Osteocyte (in vitro differentiated cells): ENCODE results near the gene RBM39. TPM values are rescaled to one million over a fixed set of nuclear protein-coding genes. Genes with fewer than 3 reads are reported as not detected.
A peak's percentile ranks its signal among the peaks of the same experiment; 100 is the strongest.

Experiments used
- DNase-seq: peaks from one replicate; pipeline ENCODE4 v3.0.0; 2021; ENCODE audit warnings: mixed read lengths; ENCODE audit not compliant: unreplicated experiment; ENCODE audit errors: extremely low spot score
- H3K27ac Mint-ChIP-seq: one replicate; pipeline ENCODE4 v1.8.0; 2021; ENCODE audit warnings: mild to moderate bottlenecking, mixed read lengths; ENCODE audit not compliant: unreplicated experiment
- H3K27me3 Mint-ChIP-seq: one replicate; pipeline ENCODE4 v1.8.0; 2021; ENCODE audit warnings: mixed read lengths; ENCODE audit not compliant: unreplicated experiment
- H3K36me3 Mint-ChIP-seq: one replicate; pipeline ENCODE4 v1.8.0; 2021; ENCODE audit warnings: mixed read lengths; ENCODE audit not compliant: unreplicated experiment
- H3K4me1 Mint-ChIP-seq: one replicate; pipeline ENCODE4 v1.8.0; 2021; ENCODE audit warnings: mixed read lengths; ENCODE audit not compliant: unreplicated experiment
- H3K4me3 Mint-ChIP-seq: one replicate; pipeline ENCODE4 v1.8.0; 2021; ENCODE audit warnings: mild to moderate bottlenecking, moderate library complexity, mixed read lengths; ENCODE audit not compliant: unreplicated experiment
- H3K9me3 Mint-ChIP-seq: one replicate; pipeline ENCODE4 v1.8.0; 2021; ENCODE audit warnings: mixed read lengths; ENCODE audit not compliant: unreplicated experiment
- CTCF ChIP-seq: fragments of 200-600 bp; sonication (generic); IDR thresholded peaks from 2 replicates; pipeline ENCODE4 v1.5.0; 2021; ENCODE audit warnings: antibody characterized with exemption, mild to moderate bottlenecking, moderate library complexity
- total RNA-seq: library from RNA; stranded (reverse); gene quantifications from 2 replicates; pipeline ENCODE4 v1.2.1, GENCODE V29; 2021

The RBM39 gene
- total RNA-seq, 1 donor from 2014 or later, result 329 TPM

- no peak overlapping the region for H3K4me3 Mint-ChIP-seq
- peaks cover 11% of the 10 kb centered on the region for H3K36me3 Mint-ChIP-seq
- no peak for TF ChIP-seq CTCF
- no peaks in the 10 kb centered on the region for H3K4me1 Mint-ChIP-seq
- no peaks in the 10 kb centered on the region for H3K9me3 Mint-ChIP-seq
- H3K27ac Mint-ChIP-seq, result no peak overlapping the region
- DNase-seq, result no peak
- no peaks in the 10 kb centered on the region for H3K27me3 Mint-ChIP-seq
These were observed 61.4 kb downstream of the RBM39 start for GRCh38 chr20:35680452-35681183.

GRCh38 chr20:35674921-35675320, 67.1 kb downstream of the RBM39 start:
- H3K9me3 Mint-ChIP-seq, result no peaks in the 10 kb centered on the region
- no peak overlapping the region for H3K27ac Mint-ChIP-seq
- DNase-seq, result peak; percentile 48

GRCh38 chr20:35673884-35674283, 68.2 kb downstream of the RBM39 start:
- no peak for TF ChIP-seq CTCF
- Mint-ChIP-seq H3K4me3 (no peak overlapping the region), H3K27me3 (no peaks in the 10 kb centered on the region), H3K4me1 (no peaks in the 10 kb centered on the region), H3K27ac (no peak overlapping the region), H3K36me3 (peaks cover 41% of the 10 kb centered on the region), H3K9me3 (no peaks in the 10 kb centered on the region)
- peak; percentile 44 for DNase-seq

More at GRCh38 chr20:35674921-35675320, 67.1 kb downstream of the RBM39 start:
- no peaks in the 10 kb centered on the region for H3K4me1 Mint-ChIP-seq
- no peaks in the 10 kb centered on the region for H3K27me3 Mint-ChIP-seq
- no peak for TF ChIP-seq CTCF
- peaks cover 32% of the 10 kb centered on the region for H3K36me3 Mint-ChIP-seq
- no peak overlapping the region for H3K4me3 Mint-ChIP-seq

GRCh38 chr20:35669681-35670080, 72.4 kb downstream of the RBM39 start:
- no peaks in the 10 kb centered on the region for H3K9me3 Mint-ChIP-seq
- no peaks in the 10 kb centered on the region for H3K27me3 Mint-ChIP-seq
- H3K36me3 Mint-ChIP-seq, result peaks cover 43% of the 10 kb centered on the region
- no peak overlapping the region for H3K4me3 Mint-ChIP-seq
- H3K4me1 Mint-ChIP-seq, result peaks cover 4% of the 10 kb centered on the region
- DNase-seq, result peak; percentile 60
- no peak overlapping the region for H3K27ac Mint-ChIP-seq
- no peak for TF ChIP-seq CTCF

- Mint-ChIP-seq H3K27me3 (no peaks in the 10 kb centered on the region), H3K4me3 (no peak overlapping the region), H3K4me1 (peaks cover 4% of the 10 kb centered on the region), H3K9me3 (no peaks in the 10 kb centered on the region), H3K36me3 (peaks cover 42% of the 10 kb centered on the region), H3K27ac (no peak overlapping the region)
- peak; percentile 30 for DNase-seq
- TF ChIP-seq CTCF, result no peak
These were observed 72.8 kb downstream of the RBM39 start for GRCh38 chr20:35669221-35669620.
